Transverse colon (tissue), 3 donors: ENCODE data around the gene BIN2.

Experiments used
- EP300 ChIP-seq: sonication (generic); formaldehyde crosslinking; IDR thresholded peaks from one replicate; pipeline ENCODE4 v1.6.1; 2017; ENCODE audit warnings: antibody characterized with exemption, low read depth
- POLR2A ChIP-seq: fragments of 450-650 bp; IDR thresholded peaks from one replicate; pipeline ENCODE4 v1.6.1; 2016; ENCODE audit warnings: antibody characterized with exemption, mild to moderate bottlenecking, moderate library complexity
- TF ChIP-seq, protein P1 (sequence below), 5 experiments: fragments of 200-600 bp in 3 of 5; fragments of 450-650 bp in 2 of 5; sonication (generic) in 3 of 5; IDR thresholded peaks; 1 replicate in 2 of 5; 2 replicates in 3 of 5; pipeline ENCODE4 v1.5.1; 2016 to 2017; ENCODE audit warnings: antibody characterized with exemption in 5 of 5, inconsistent platforms in 3 of 5, mild to moderate bottlenecking in 2 of 5, moderate library complexity in 1 of 5

DNA sequence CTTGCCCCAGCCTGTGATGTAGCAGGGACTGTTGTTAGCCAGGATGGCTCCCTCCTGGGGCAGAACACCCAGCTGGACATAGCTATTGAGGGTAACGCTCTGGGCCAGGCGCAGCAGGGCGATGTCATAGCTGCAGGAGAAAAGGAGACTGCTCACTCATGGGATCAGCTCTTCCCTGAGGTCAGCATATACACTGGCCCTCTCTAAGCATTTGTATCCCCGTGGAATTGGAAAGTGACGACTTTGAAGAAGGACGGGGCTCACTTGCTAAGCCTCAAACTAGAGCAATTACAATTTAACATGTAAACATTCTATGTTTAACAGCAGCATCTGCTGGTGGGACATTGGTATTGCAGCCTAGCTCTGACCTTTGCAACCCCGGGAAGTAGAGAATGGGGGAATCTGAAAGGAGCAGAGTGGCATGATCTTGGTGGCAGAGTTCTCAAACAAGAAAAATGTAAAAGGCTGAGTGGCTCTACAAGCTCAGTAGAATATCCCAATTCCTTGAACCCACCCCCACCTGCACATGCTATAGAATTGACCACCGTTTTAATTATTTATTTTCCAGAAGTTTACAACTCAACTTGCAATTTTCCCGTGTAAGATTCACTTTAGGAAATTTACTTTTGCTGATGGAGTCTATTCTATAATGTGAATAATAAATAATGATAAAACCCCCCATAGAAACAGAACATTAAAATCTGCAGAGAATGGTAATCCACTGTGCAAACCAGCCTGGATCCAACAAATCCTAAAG lies 17.5 kb upstream of the BIN2 start:
- TF ChIP-seq, protein P1, sequence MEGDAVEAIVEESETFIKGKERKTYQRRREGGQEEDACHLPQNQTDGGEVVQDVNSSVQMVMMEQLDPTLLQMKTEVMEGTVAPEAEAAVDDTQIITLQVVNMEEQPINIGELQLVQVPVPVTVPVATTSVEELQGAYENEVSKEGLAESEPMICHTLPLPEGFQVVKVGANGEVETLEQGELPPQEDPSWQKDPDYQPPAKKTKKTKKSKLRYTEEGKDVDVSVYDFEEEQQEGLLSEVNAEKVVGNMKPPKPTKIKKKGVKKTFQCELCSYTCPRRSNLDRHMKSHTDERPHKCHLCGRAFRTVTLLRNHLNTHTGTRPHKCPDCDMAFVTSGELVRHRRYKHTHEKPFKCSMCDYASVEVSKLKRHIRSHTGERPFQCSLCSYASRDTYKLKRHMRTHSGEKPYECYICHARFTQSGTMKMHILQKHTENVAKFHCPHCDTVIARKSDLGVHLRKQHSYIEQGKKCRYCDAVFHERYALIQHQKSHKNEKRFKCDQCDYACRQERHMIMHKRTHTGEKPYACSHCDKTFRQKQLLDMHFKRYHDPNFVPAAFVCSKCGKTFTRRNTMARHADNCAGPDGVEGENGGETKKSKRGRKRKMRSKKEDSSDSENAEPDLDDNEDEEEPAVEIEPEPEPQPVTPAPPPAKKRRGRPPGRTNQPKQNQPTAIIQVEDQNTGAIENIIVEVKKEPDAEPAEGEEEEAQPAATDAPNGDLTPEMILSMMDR (IDR thresholded peaks at IDR 0.05), result peak; percentile 96 to 99 (median 98)
- TF ChIP-seq EP300 (no peak), POLR2A (no peak)
